Measurements from ENCODE around the gene SH3BP5. TPM values are rescaled to one million over a fixed set of nuclear protein-coding genes. Genes with fewer than 3 reads are reported as not detected.

SH3BP5 gene, protein sequence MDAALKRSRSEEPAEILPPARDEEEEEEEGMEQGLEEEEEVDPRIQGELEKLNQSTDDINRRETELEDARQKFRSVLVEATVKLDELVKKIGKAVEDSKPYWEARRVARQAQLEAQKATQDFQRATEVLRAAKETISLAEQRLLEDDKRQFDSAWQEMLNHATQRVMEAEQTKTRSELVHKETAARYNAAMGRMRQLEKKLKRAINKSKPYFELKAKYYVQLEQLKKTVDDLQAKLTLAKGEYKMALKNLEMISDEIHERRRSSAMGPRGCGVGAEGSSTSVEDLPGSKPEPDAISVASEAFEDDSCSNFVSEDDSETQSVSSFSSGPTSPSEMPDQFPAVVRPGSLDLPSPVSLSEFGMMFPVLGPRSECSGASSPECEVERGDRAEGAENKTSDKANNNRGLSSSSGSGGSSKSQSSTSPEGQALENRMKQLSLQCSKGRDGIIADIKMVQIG
- total RNA-seq = 1 to 10 TPM; 2.0 to 2.4 TPM

DNA sequence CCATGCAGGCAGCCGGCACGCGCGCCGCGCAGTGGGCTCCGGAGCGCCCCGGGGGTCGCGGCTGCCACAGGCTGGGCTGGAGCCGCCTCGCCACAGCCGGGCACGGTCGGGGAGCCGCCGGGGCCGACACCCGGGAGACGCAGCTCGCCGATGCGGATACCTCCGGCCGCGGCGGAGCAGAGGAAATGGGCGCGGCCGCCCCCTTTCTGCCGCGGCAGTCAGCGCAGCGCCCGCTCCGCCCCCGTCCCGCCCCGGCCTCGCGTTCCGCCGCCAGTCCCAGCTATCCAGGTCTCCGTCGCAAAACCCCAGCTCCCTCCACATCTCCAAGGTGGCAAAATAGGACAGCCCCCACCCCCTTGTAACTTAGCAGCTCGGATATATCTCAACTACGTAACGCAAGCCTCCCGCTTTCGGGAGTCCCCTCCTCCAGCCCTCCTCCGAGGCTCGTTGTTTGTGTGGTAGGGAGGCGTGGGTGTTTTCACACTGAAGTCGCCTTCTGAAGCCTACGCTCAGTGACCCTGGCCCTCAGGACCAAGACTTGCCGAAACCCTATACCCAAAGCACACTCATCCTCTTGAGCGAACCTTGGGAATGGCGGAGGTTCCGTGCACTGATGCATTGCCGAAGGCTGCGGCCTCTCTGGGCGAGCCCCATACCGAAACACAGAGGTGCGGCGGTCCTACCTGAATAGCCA is at the start of gene SH3BP5:
SH3BP5 (minus strand) TSS at position 182 of the 694 bp plus-strand sequence; CDS start at position 4, 178 bp downstream.
- H3K4me3 Mint-ChIP-seq = peak within 1 kb of the TSS; percentile 76
- ATAC-seq (peak; percentile 90), DNase-seq (peak; percentile 73)
- H3K36me3 Mint-ChIP-seq (ENCODE audit: low read depth) = peaks cover 2% of the 10 kb centered on the region
- H3K27ac Mint-ChIP-seq = peak within 1 kb of the TSS; percentile 70
- CTCF ChIA-PET = interaction anchor here (0.5 to 8.0 kb wide), 36 partner anchors 9 to 224 kb away, joined by 3 to 122 read pairs (median 4); no protein-coding TSS in a partner anchor
- H3K9me3 Mint-ChIP-seq = no peaks in the 10 kb centered on the region
- POLR2A ChIA-PET = interaction anchor here (0.7 to 1.9 kb wide), 7 partner anchors 12 to 63 kb away, joined by 3 to 10 read pairs (median 3); no protein-coding TSS in a partner anchor
- intact Hi-C loops (cut with micrococcal nuclease) = loop anchor here (2.0 to 5.0 kb wide), 2 partner anchors 28 to 65 kb away; no protein-coding TSS in a partner anchor
- H3K4me1 Mint-ChIP-seq (ENCODE audit: low read depth) = peaks cover 44% of the 10 kb centered on the region
- H3K27me3 Mint-ChIP-seq = peaks cover 6% of the 10 kb centered on the region
- TF ChIP-seq, protein P1, sequence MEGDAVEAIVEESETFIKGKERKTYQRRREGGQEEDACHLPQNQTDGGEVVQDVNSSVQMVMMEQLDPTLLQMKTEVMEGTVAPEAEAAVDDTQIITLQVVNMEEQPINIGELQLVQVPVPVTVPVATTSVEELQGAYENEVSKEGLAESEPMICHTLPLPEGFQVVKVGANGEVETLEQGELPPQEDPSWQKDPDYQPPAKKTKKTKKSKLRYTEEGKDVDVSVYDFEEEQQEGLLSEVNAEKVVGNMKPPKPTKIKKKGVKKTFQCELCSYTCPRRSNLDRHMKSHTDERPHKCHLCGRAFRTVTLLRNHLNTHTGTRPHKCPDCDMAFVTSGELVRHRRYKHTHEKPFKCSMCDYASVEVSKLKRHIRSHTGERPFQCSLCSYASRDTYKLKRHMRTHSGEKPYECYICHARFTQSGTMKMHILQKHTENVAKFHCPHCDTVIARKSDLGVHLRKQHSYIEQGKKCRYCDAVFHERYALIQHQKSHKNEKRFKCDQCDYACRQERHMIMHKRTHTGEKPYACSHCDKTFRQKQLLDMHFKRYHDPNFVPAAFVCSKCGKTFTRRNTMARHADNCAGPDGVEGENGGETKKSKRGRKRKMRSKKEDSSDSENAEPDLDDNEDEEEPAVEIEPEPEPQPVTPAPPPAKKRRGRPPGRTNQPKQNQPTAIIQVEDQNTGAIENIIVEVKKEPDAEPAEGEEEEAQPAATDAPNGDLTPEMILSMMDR (IDR thresholded peaks at IDR 0.05) = peak; percentile 79

DNA sequence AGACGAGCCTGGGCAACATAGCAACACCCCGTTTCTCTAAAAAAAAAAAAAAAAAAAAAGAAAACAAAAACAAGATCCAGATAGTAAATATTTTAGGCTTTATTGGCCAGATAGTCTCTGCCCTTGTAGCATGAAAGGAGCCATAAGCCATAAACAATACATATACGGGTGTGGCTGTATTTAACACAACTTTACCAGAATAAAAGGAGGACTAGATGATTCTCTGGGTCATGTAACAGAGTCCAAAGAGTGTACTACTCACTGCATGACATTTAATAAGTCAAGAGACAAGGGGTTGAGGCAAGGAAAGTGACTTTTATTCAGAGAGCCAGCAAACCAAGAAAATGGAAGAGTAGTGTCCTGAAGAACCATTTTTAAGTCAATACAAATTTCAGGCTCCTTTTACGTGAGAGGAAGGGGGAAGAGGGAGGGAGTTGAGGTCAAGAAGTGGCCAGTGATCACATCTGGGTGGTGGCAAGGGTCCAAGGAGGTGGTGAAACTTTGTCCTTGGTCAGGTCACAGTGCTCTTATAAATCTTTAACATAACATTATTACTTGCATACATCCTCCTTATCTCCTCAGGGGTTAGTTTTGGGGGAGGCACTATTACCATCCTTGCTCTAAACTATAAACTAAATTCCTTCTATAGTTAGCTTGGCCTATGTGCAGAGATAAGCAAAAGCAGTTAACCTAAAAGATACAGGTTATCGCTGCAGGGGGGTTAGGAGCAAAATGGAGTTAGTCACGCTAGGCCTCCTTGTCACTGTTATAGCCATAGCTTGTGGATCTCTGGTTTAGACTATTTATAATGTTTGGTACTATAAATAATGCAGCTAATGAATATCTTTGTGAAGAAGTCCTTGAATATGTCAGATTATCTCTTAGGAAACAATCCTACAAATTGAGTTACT is 48.8 kb upstream of the SH3BP5 start:
- Mint-ChIP-seq H3K36me3 (ENCODE audit: low read depth) (no peaks in the 10 kb centered on the region), H3K4me1 (ENCODE audit: low read depth) (peaks cover 9% of the 10 kb centered on the region), H3K27ac (no peak overlapping the region), H3K9me3 (peaks cover 5% of the 10 kb centered on the region), H3K4me3 (no peak overlapping the region), H3K27me3 (no peaks in the 10 kb centered on the region)
- intact Hi-C loops (cut with micrococcal nuclease) = no loop called here
- TF ChIP-seq, protein P1 (IDR thresholded peaks at IDR 0.05) = no peak
- DNase-seq (no peak), ATAC-seq (no peak)
- ChIA-PET CTCF (interaction anchor here (1.0 to 7.3 kb wide), 4 partner anchors 48 to 121 kb away, joined by 3 to 128 read pairs (median 5); partner anchors contain the start of gene SH3BP5), POLR2A (interaction anchor here (0.6 kb wide), 1 partner anchor 52 kb away, joined by 4 read pairs; no protein-coding TSS in a partner anchor)

DNA sequence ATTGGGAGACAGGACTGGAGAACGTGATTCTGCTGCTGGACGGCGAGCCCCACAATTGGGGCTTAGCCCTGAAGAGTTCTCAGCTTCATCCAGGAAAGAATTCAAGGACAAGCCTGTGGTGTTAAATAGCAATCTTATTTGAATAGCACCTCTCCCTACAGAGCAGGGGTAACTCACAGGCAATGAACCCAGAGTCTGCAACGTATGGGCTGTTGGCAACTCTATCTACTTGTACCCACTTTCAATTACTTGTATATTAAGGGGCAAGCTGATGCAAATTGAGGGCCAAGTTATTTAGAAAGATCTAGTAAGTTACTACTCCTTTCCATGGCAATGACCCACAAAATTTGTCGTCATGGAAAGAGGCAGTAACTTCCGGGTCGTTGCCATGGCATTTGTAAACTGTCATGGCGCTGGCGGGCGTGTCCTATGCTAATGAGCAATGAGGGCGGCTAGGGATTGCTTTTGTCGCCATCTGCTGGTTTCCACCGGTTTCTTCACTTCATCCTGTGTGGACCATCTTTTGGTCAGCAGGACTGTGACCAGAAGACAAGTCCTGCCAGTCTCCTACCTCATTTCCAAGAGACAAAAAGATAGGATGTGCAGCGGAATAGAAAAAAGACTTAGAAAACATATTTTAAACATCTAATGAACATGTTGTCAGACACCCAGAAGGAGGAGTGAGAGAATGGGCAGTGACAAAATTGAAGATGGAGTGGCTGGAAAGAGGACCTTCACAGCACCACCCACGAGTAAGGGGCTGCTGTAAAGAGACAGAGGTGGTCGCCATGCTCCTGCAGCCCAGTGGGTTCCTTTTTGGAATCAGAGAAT is 45.8 kb upstream of the SH3BP5 start:
- intact Hi-C loops (cut with micrococcal nuclease) = loop anchor here (1.0 kb wide), 1 partner anchor 110 kb away; no protein-coding TSS in a partner anchor
- no peaks in the 10 kb centered on the region for H3K9me3 Mint-ChIP-seq
- H3K27ac Mint-ChIP-seq = peak overlapping the region; percentile 77
- H3K4me3 Mint-ChIP-seq = no peak overlapping the region
- ATAC-seq (peak; percentile 95), DNase-seq (peak; percentile 97)
- H3K36me3 Mint-ChIP-seq (ENCODE audit: low read depth) = no peaks in the 10 kb centered on the region
- ChIA-PET CTCF (interaction anchor here (0.7 to 7.3 kb wide), 16 partner anchors 8 to 178 kb away, joined by 3 to 128 read pairs (median 4); partner anchors contain the start of gene SH3BP5), POLR2A (interaction anchor here (1.7 kb wide), 1 partner anchor 16 kb away, joined by 6 read pairs; no protein-coding TSS in a partner anchor)
- TF ChIP-seq, protein P1 (IDR thresholded peaks at IDR 0.05) = peak; percentile 91
- peaks cover 6% of the 10 kb centered on the region for H3K4me1 Mint-ChIP-seq (ENCODE audit: low read depth)
- H3K27me3 Mint-ChIP-seq = no peaks in the 10 kb centered on the region

DNA sequence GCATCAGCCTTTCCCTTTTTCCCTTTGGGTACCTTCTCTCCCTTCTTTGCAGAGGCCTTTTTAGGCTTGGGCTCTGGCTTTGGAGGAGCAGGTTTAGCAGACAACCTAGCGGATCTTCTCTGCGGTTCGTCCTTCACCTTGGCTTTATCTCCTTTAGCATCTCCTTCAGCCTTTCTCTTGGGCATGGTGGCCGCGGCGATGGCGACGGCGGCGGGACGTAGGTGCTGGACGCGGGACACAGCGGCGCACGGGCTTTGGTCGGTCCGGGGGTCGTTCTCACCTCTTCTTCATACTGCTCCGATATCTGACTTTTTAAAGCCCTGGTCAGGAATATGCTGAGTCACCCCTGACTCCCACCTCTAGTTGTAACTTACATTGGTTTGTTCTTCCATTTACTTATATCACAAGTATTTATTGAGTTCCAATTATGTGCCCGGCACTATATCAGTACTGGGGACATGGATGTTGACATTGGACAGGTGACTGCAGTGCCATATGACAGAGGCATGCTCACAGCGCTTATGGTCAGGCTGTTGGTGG is 43.1 kb upstream of the SH3BP5 start:
- H3K4me3 Mint-ChIP-seq = no peak overlapping the region
- no peaks in the 10 kb centered on the region for H3K27me3 Mint-ChIP-seq
- CTCF ChIA-PET = interaction anchor here (0.7 to 7.3 kb wide), 4 partner anchors 13 to 638 kb away, joined by 3 to 128 read pairs (median 11); partner anchors contain the start of gene SH3BP5
- peaks cover 6% of the 10 kb centered on the region for H3K4me1 Mint-ChIP-seq (ENCODE audit: low read depth)
- no peak for ATAC-seq
- H3K27ac Mint-ChIP-seq = no peak overlapping the region
- no peaks in the 10 kb centered on the region for H3K9me3 Mint-ChIP-seq
- TF ChIP-seq, protein P1 (IDR thresholded peaks at IDR 0.05) = no peak
- no peaks in the 10 kb centered on the region for H3K36me3 Mint-ChIP-seq (ENCODE audit: low read depth)
- DNase-seq = no peak
- intact Hi-C loops (cut with micrococcal nuclease) = no loop called here
- POLR2A ChIA-PET = no interaction called here
